H1 (cell line): ENCODE measurements around the gene PRKAG1. TPM values are rescaled to one million over a fixed set of nuclear protein-coding genes. Genes with fewer than 3 reads are reported as not detected.

ENCODE experiments used
- CTCF ChIA-PET: fragments of 300-600 bp; sonication (Branson Sonifier 250); formaldehyde crosslinking; loops from one replicate; lab custom pipeline; 2021; ENCODE audit not compliant: partially characterized antibody; lab: Charles Lee
- POLR2A ChIA-PET: fragments of 300-600 bp; sonication (Branson Sonifier 250); formaldehyde crosslinking; loops from one replicate; lab custom pipeline; 2021; ENCODE audit warnings: inconsistent platforms; ENCODE audit not compliant: partially characterized antibody; lab: Charles Lee
- DNase-seq, 2 experiments: peaks; one replicate each; pipeline versions ENCODE4 v3.0.0 to v3.0.0-alpha.2; 2010 to 2022; ENCODE audit warnings: low spot score in 2 of 2, low read depth in 1 of 2, mixed read lengths in 1 of 2
- FAIRE-seq: peaks from 2 replicates; lab custom pipeline; 2011; peaks lifted over from hg19 to GRCh38; lab: Jason Lieb, UNC
- H2AFZ ChIP-seq: 2 replicates; pipeline ENCODE4 v1.8.1; 2012; ENCODE audit warnings: low read length, inconsistent platforms
- H2AK5ac ChIP-seq: 2 replicates; pipeline ENCODE4 v1.6.1; 2013; ENCODE audit warnings: low read depth, low read length
- H2BK120ac ChIP-seq: replicated peaks from 2 replicates; pipeline ENCODE3; 2013; ENCODE audit warnings: low read depth, low read length, inconsistent platforms
- H2BK12ac ChIP-seq: 2 replicates; pipeline ENCODE4 v1.6.1; 2013; ENCODE audit warnings: low read depth, low read length
- H2BK15ac ChIP-seq: 2 replicates; pipeline ENCODE4 v1.6.1; 2013; ENCODE audit warnings: low read length
- H2BK20ac ChIP-seq: 2 replicates; pipeline ENCODE4 v1.6.1; 2013; ENCODE audit warnings: low read length
- H2BK5ac ChIP-seq: 2 replicates; pipeline ENCODE4 v1.6.1; 2013; ENCODE audit warnings: low read depth, low read length
- H3K14ac ChIP-seq: 2 replicates; pipeline ENCODE4 v1.6.1; 2013; ENCODE audit warnings: inconsistent platforms; ENCODE audit not compliant: insufficient read length
- H3K18ac ChIP-seq: 2 replicates; pipeline ENCODE4 v1.6.1; 2013; ENCODE audit warnings: low read length; ENCODE audit errors: extremely low read depth
- H3K23ac ChIP-seq: 2 replicates; pipeline ENCODE4 v1.6.1; 2013; ENCODE audit warnings: inconsistent platforms; ENCODE audit not compliant: insufficient read length
- H3K23me2 ChIP-seq: 2 replicates; pipeline ENCODE4 v1.6.1; 2013; ENCODE audit warnings: low read depth, low read length
- H3K27ac ChIP-seq: 2 replicates; pipeline ENCODE4 v1.6.1; 2011; ENCODE audit warnings: low read depth, low read length, inconsistent platforms
- H3K27me3 ChIP-seq, 4 experiments: replicated peaks in 1 of 4; 1 replicate in 1 of 4; 2 replicates in 3 of 4; pipeline versions ENCODE4 v1.6.1 to v1.8.1; 2011 to 2013; ENCODE audit warnings: low read length in 3 of 4, mild to moderate bottlenecking in 3 of 4, inconsistent platforms in 2 of 4, mixed read lengths in 2 of 4, moderate library complexity in 1 of 4; ENCODE audit not compliant: control insufficient read depth in 3 of 4, insufficient read depth in 3 of 4; ENCODE audit errors: extremely low read depth in 1 of 4
- H3K36me3 ChIP-seq, 4 experiments: 2 replicates each; pipeline versions ENCODE4 v1.6.1 to v1.8.1; 2011 to 2013; ENCODE audit warnings: mild to moderate bottlenecking in 4 of 4, low read length in 3 of 4, moderate library complexity in 2 of 4, control low read depth in 1 of 4, inconsistent platforms in 1 of 4; ENCODE audit not compliant: insufficient read depth in 4 of 4, control insufficient read depth in 2 of 4
- H3K4ac ChIP-seq: replicated peaks from 2 replicates; pipeline ENCODE3; 2013; ENCODE audit warnings: low read length, low read depth, mixed read lengths, inconsistent platforms; ENCODE audit not compliant: insufficient read length
- H3K4me1 ChIP-seq, 4 experiments: replicated peaks in 1 of 4; 1 replicate in 1 of 4; 2 replicates in 3 of 4; pipeline versions ENCODE4 v1.6.1 to v1.8.1; 2011 to 2013; ENCODE audit warnings: low read length in 3 of 4, inconsistent platforms in 2 of 4, mixed read lengths in 1 of 4; ENCODE audit not compliant: insufficient read depth in 4 of 4, control insufficient read depth in 3 of 4
- H3K4me2 ChIP-seq, 2 experiments: 2 replicates each; pipeline versions ENCODE4 v1.6.1 to v1.8.1; 2011 to 2013; ENCODE audit warnings: low read depth in 2 of 2, low read length in 2 of 2, control low read depth in 1 of 2, inconsistent platforms in 1 of 2, mild to moderate bottlenecking in 1 of 2; ENCODE audit not compliant: insufficient read depth in 1 of 2
- H3K4me3 ChIP-seq, 4 experiments: fragments of 200-600, 300-600 bp in 1 of 4; sonication (generic), shearing (Covaris generic), sonication (Bioruptor Twin) in 1 of 4; 2 replicates each; pipeline versions ENCODE4 v1.5.1 to v1.8.1; 2011 to 2016; ENCODE audit warnings: low read length in 4 of 4, low read depth in 3 of 4, control low read depth in 2 of 4, inconsistent platforms in 2 of 4, mild to moderate bottlenecking in 2 of 4, mixed read lengths in 1 of 4, moderate library complexity in 1 of 4; ENCODE audit not compliant: insufficient read depth in 2 of 4; ENCODE audit errors: extremely low read depth in 1 of 4
- H3K56ac ChIP-seq: replicated peaks from 2 replicates; pipeline ENCODE3; 2013; ENCODE audit warnings: low read depth, mild to moderate bottlenecking, mixed read lengths, low read length, inconsistent platforms; ENCODE audit not compliant: insufficient read length
- H3K79me1 ChIP-seq: 2 replicates; pipeline ENCODE4 v1.6.1; 2013; ENCODE audit warnings: low read depth, low read length, control low read depth
- H3K79me2 ChIP-seq, 2 experiments: 2 replicates each; pipeline versions ENCODE4 v1.6.1 to v1.8.1; 2012 to 2013; ENCODE audit warnings: low read length in 2 of 2, mild to moderate bottlenecking in 2 of 2, inconsistent platforms in 1 of 2; ENCODE audit not compliant: insufficient read depth in 2 of 2, control insufficient read depth in 1 of 2
- H3K9ac ChIP-seq, 4 experiments: replicated peaks in 1 of 4; 1 replicate in 1 of 4; 2 replicates in 3 of 4; pipeline versions ENCODE4 v1.6.1 to v1.8.1; 2011 to 2013; ENCODE audit warnings: low read depth in 3 of 4, low read length in 3 of 4, control low read depth in 2 of 4, mild to moderate bottlenecking in 2 of 4, moderate library complexity in 2 of 4, inconsistent platforms in 1 of 4; ENCODE audit errors: extremely low read depth in 1 of 4
- H3K9me3 ChIP-seq, 2 experiments: 2 replicates each; pipeline versions ENCODE4 v1.6.1 to v1.8.1; 2012 to 2013; ENCODE audit warnings: mild to moderate bottlenecking in 2 of 2, moderate library complexity in 2 of 2, control low read depth in 1 of 2, inconsistent platforms in 1 of 2, low read depth in 1 of 2, low read length in 1 of 2, mixed read lengths in 1 of 2; ENCODE audit not compliant: insufficient read depth in 2 of 2
- H4K20me1 ChIP-seq, 2 experiments: replicated peaks in 1 of 2; 2 replicates each; pipeline versions ENCODE3 to v1.8.1; 2011 to 2013; ENCODE audit warnings: inconsistent platforms in 2 of 2, low read length in 2 of 2, mild to moderate bottlenecking in 1 of 2; ENCODE audit not compliant: insufficient read depth in 2 of 2, control insufficient read depth in 1 of 2
- H4K5ac ChIP-seq: 2 replicates; pipeline ENCODE4 v1.6.1; 2013; ENCODE audit warnings: low read length, low read depth, mixed read lengths, inconsistent platforms; ENCODE audit not compliant: insufficient read length
- H4K8ac ChIP-seq: 2 replicates; pipeline ENCODE4 v1.8.0; 2013; ENCODE audit warnings: mild to moderate bottlenecking, moderate library complexity, low read length, inconsistent platforms; ENCODE audit not compliant: insufficient read depth; ENCODE audit errors: extremely low read depth
- H4K91ac ChIP-seq: replicated peaks from 2 replicates; pipeline ENCODE3; 2013; ENCODE audit warnings: low read length, mixed read lengths, inconsistent platforms; ENCODE audit not compliant: insufficient read length
- FOSL1 ChIP-seq: IDR thresholded peaks from 2 replicates; pipeline ENCODE4 v1.6.1; 2011; ENCODE audit warnings: mild to moderate bottlenecking, low read depth, low read length, moderate library complexity; ENCODE audit not compliant: insufficient read depth
- SIRT6 ChIP-seq: IDR thresholded peaks from one replicate; pipeline ENCODE4 v1.7.1; 2012; ENCODE audit warnings: low read length, inconsistent platforms
- SP4 ChIP-seq: IDR thresholded peaks from 2 replicates; pipeline ENCODE4 v1.6.1; 2012; ENCODE audit warnings: low read length, inconsistent platforms
- TBP ChIP-seq: IDR thresholded peaks from 2 replicates; pipeline ENCODE4 v1.6.1; 2011; ENCODE audit warnings: low read depth, low read length, improper control_type of control experiment
- WGBS, 2 experiments: shearing (Covaris generic) in 1 of 2; methylation state at CpG; one replicate each; pipeline versions ENCODE4 v1.1.6 to v1.1.7; 2013 to 2015; ENCODE audit warnings: low lambda C conversion rate in 2 of 2, mixed read lengths in 2 of 2, inconsistent platforms in 1 of 2, low coverage in 1 of 2, missing lambda C conversion rate in 1 of 2; ENCODE audit not compliant: insufficient replicate concordance in 2 of 2, insufficient coverage in 1 of 2, insufficient read length in 1 of 2; ENCODE audit errors: extremely low coverage in 1 of 2, missing lambda C conversion rate in 1 of 2; 5-methylcytosine and 5-hydroxymethylcytosine counted together
- polyA plus RNA-seq, 7 experiments: library from polyadenylated mRNA; depleted of rRNA in 3 of 7; stranded (reverse) in 5 of 7; unstranded in 2 of 7; fragments of >200 nt in 5 of 7; fragments of 200-250 nt in 2 of 7; gene quantifications; 1 replicate in 5 of 7; 2 replicates in 1 of 7; 4 replicates in 1 of 7; pipeline versions ENCODE4 v1.2.1 to v1.2.3, GENCODE V29; 2011 to 2013; ENCODE audit warnings: missing spikeins in 2 of 7, mixed read lengths in 2 of 7
- total RNA-seq: library from RNA; stranded (reverse); fragmentation: NEBNext Ultra II Directional; extraction: Animal tissue kit (Norgen Biotek cat#: 25700); gene quantifications from 2 replicates; pipeline ENCODE4 v1.2.1, GENCODE V29; 2021

Gene PRKAG1
- total and polyA plus RNA-seq, 2 of the 8 experiments (the other 6 are each of a cell fraction or from before 2014, with no cell fraction given) = 38.6 to 57.5 TPM

DNA sequence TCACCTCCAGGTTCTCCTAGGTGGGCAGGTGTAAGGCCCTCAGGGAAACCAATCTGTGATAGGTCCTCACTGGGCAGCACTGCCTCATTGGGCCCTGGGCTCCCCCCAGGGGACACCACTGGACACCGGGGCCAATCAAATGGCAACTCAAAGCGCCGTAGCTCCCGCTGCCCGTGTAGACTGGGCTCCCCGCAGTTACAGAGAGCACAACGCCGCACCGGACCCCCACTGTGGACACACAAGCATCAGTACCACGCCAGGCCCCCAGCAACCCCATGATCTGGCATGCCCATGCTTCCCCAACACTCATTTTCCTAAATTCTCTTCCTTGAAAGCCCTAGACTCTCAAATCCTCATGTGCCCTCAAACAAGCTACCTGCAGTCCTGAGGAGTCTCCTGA lies 35.9 kb upstream of the PRKAG1 start:
- Histone ChIP-seq H3K56ac (no peak overlapping the region), H3K36me3 (peaks cover 35 to 57% (median 51%) of the 10 kb centered on the region in 4 experiments), H2BK5ac (no peak overlapping the region), H3K27me3 (no peaks in the 10 kb centered on the region), H3K23me2 (peaks cover 10% of the 10 kb centered on the region; the same call in 1 of the 2 replicates), H3K4me1 (peaks cover 9 to 37% (median 13%) of the 10 kb centered on the region in 4 experiments), H3K9me3 (no peaks in the 10 kb centered on the region), H4K91ac (no peak overlapping the region), H3K79me1 (peaks cover 35% of the 10 kb centered on the region), H3K4me2 (no peak overlapping the region), H2BK15ac (no peak overlapping the region), H3K9ac (no peak overlapping the region), H2AFZ (no peak overlapping the region), H3K4ac (no peak overlapping the region), H4K5ac (no peak overlapping the region), H3K79me2 (peaks cover 48 to 61% of the 10 kb centered on the region in 2 experiments), H3K23ac (no peak overlapping the region), H2AK5ac (no peak overlapping the region), H3K4me3 (no peak overlapping the region), H3K27ac (no peak overlapping the region), H3K18ac (no peak overlapping the region), H3K14ac (no peak overlapping the region), H2BK20ac (no peak overlapping the region), H2BK12ac (no peak overlapping the region), H2BK120ac (no peak overlapping the region), H4K8ac (no peak overlapping the region), H4K20me1 (peaks cover 47 to 74% of the 10 kb centered on the region in 2 experiments)
- ChIA-PET POLR2A (interaction anchor here (0.7 to 2.4 kb wide), 4 partner anchors 10 to 57 kb away, joined by 3 to 13 read pairs (median 4); no protein-coding TSS in a partner anchor), CTCF (interaction anchor here (0.6 to 3.2 kb wide), 9 partner anchors 10 to 88 kb away, joined by 3 to 35 read pairs (median 4); partner anchors contain the start of gene RHEBL1)
- 95% methylated on average over 10 of the region's 10 CpGs; no CpG with 5 or more reads in 1 of the 2 experiments for WGBS, 2 experiments
- DNase-seq (no peak), FAIRE-seq (no peak)
- TF ChIP-seq FOSL1 = no peak
- TF ChIP-seq SIRT6 = no peak
- no peak for TF ChIP-seq TBP
- no peak for TF ChIP-seq SP4
